Measurements from ENCODE around the gene SUCNR1.
"Not testable (repeated sequence)": the region's sequence is repeated elsewhere in the genome, so short reads cannot be mapped to it uniquely, and the experiment has no call there.

The SUCNR1 gene

GRCh38 chr3:151871639-151872468 is 1.6 kb upstream of the SUCNR1 start:
- no peak for DNase-seq

- DNase-seq, result not testable (repeated sequence)
Measured at GRCh38 chr3:151874079-151874478, 636 bp downstream of the SUCNR1 start.

- no peak for DNase-seq
Measured at GRCh38 chr3:151875759-151876158, 2.3 kb downstream of the SUCNR1 start.

GRCh38 chr3:151877269-151877668 is 3.8 kb downstream of the SUCNR1 start:
- DNase-seq, result no peak

- peak; percentile 51 for DNase-seq
Measured at GRCh38 chr3:151878465-151878864, 5.0 kb downstream of the SUCNR1 start.

- no peak for DNase-seq
Measured at GRCh38 chr3:151879037-151879436, 5.6 kb downstream of the SUCNR1 start.

- DNase-seq, result no peak
Measured at GRCh38 chr3:151879679-151880415, 6.4 kb downstream of the SUCNR1 start.

GRCh38 chr3:151880416-151880690 is 6.9 kb downstream of the SUCNR1 start:
- DNase-seq, result no peak

- no peak for DNase-seq
Measured at GRCh38 chr3:151881137-151881536, 7.7 kb downstream of the SUCNR1 start.

GRCh38 chr3:151885397-151885796 is 12.0 kb downstream of the SUCNR1 start:
- DNase-seq, result not testable (repeated sequence)

GRCh38 chr3:151887450-151888211 is 14.2 kb downstream of the SUCNR1 start:
- DNase-seq, result not testable (repeated sequence)

GRCh38 chr3:151890721-151891141 is 17.3 kb downstream of the SUCNR1 start:
- no peak for DNase-seq

GRCh38 chr3:151891721-151892120 is 18.3 kb downstream of the SUCNR1 start:
- no peak for DNase-seq

- DNase-seq, result no peak
Measured at GRCh38 chr3:151894219-151894618, 20.8 kb downstream of the SUCNR1 start.

GRCh38 chr3:151895478-151896241 is 22.2 kb downstream of the SUCNR1 start:
- no peak for DNase-seq

- no peak for DNase-seq
Measured at GRCh38 chr3:151896246-151897012, 23.0 kb downstream of the SUCNR1 start.

- DNase-seq, result not testable (repeated sequence)
Measured at GRCh38 chr3:151898121-151898520, 24.7 kb downstream of the SUCNR1 start.

GRCh38 chr3:151898564-151899261 is 25.3 kb downstream of the SUCNR1 start:
- not testable (repeated sequence) for DNase-seq

- no peak for DNase-seq
Measured at GRCh38 chr3:151899996-151900395, 26.6 kb downstream of the SUCNR1 start.

GRCh38 chr3:151900460-151900859 is 27.0 kb downstream of the SUCNR1 start:
- no peak for DNase-seq

Data from femur (tissue), 1 donor.